Muscle layer of duodenum (tissue), 2 donors: ENCODE data around the gene CALD1.

ENCODE experiments used
- H3K27ac ChIP-seq: one replicate; pipeline ENCODE4 v1.7.0; 2013; ENCODE audit warnings: mild to moderate bottlenecking, low read length
- H3K27me3 ChIP-seq: one replicate; pipeline ENCODE4 v1.7.0; 2013; ENCODE audit warnings: low read depth, mild to moderate bottlenecking, control low read depth, low read length
- H3K36me3 ChIP-seq, 2 donors: one replicate each; pipeline ENCODE4 v1.7.0; 2013; ENCODE audit warnings: low read length in 2 of 2, control low read depth in 1 of 2, mild to moderate bottlenecking in 1 of 2; ENCODE audit not compliant: insufficient read depth in 2 of 2, control insufficient read depth in 1 of 2
- H3K4me1 ChIP-seq, 2 donors: one replicate each; pipeline ENCODE4 v1.7.0; 2013; ENCODE audit warnings: low read length in 2 of 2, mild to moderate bottlenecking in 2 of 2, control low read depth in 1 of 2, moderate library complexity in 1 of 2; ENCODE audit not compliant: insufficient read depth in 2 of 2, control insufficient read depth in 1 of 2
- H3K4me3 ChIP-seq, 2 donors: one replicate each; pipeline ENCODE4 v1.7.0; 2013; ENCODE audit warnings: low read length in 2 of 2, low read depth in 1 of 2, mild to moderate bottlenecking in 1 of 2
- H3K9me3 ChIP-seq, 2 donors: one replicate each; pipeline ENCODE4 v1.7.0; 2013; ENCODE audit warnings: low read length in 2 of 2, control low read depth in 1 of 2, mild to moderate bottlenecking in 1 of 2; ENCODE audit not compliant: control insufficient read depth in 1 of 2
- donor health status: healthy.

Gene CALD1

DNA sequence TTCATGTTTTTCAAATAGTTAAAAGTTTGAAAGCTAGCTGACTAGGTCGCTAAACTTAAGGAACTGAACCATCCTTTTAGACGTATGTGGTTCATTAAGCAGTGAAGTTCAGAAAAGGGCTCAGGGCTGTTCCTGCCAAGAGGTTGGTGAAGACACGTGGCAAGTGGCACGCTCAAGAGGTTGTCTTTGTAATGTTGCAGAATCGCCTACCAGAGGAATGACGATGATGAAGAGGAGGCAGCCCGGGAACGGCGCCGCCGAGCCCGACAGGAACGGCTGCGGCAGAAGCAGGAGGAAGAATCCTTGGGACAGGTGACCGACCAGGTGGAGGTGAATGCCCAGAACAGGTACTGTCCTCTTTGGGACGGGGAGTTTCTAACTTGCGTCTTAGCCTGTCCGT is 149.1 kb downstream of the CALD1 start:
- Histone ChIP-seq H3K4me1 (peaks cover 8 to 17% of the 10 kb centered on the region in 2 donors), H3K27ac (no peak overlapping the region), H3K27me3 (no peaks in the 10 kb centered on the region)

DNA sequence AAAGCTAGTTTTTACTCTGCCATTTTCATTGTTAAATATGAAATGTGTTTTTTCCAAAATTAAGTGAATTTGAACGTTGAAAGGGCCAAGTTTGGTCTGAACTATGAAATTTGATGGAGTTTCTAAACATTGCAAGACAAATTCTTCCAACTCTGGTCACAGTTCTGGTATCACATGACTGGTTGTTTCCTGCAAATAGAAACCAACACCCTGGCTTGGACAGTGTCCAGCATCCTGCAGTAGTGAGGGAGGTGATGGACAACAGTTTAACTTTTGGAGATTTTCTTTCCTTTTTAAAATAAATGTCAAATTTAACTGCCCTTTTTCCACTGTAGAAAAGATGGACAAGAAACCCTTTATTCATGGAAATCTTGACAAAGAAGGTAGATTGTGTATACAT is 152.1 kb downstream of the CALD1 start:
- no peaks in the 10 kb centered on the region for H3K27me3 ChIP-seq

More for the DNA sequence above, 149.1 kb downstream of the CALD1 start:
- Histone ChIP-seq H3K4me3 (no peak overlapping the region), H3K36me3 (peaks cover 10 to 24% of the 10 kb centered on the region in 2 donors), H3K9me3 (no peaks in the 10 kb centered on the region)

DNA sequence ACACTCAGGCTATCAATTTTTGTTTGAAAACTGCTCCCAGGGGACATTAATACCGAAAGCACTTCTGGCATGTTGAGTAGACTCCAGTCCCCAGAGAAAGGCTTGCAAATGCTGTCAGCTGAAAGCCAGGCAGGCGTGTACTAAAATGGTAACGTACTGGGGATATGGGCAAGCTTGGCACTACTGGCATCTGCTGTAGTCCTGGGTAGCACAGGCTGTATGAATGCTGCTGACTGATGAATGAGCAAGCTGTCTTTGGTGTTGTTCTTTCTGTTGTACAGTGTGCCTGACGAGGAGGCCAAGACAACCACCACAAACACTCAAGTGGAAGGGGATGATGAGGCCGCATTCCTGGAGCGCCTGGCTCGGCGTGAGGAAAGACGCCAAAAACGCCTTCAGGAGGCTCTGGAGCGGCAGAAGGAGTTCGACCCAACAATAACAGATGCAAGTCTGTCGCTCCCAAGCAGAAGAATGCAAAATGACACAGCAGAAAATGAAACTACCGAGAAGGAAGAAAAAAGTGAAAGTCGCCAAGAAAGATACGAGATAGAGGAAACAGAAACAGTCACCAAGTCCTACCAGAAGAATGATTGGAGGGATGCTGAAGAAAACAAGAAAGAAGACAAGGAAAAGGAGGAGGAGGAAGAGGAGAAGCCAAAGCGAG is 153.4 kb downstream of the CALD1 start:
- H3K4me1 ChIP-seq, result peaks cover 8 to 18% of the 10 kb centered on the region in 2 donors
- H3K4me3 ChIP-seq, result no peak overlapping the region
- peaks cover 25 to 55% of the 10 kb centered on the region in 2 donors for H3K36me3 ChIP-seq
- no peaks in the 10 kb centered on the region for H3K9me3 ChIP-seq
- no peaks in the 10 kb centered on the region for H3K27me3 ChIP-seq
- peak overlapping the region; percentile 80 for H3K27ac ChIP-seq

More for the DNA sequence above, 152.1 kb downstream of the CALD1 start:
- no peaks in the 10 kb centered on the region for H3K9me3 ChIP-seq
- H3K36me3 ChIP-seq, result peaks cover 17 to 47% of the 10 kb centered on the region in 2 donors
- no peak overlapping the region for H3K4me3 ChIP-seq
- H3K27ac ChIP-seq, result peak overlapping the region; percentile 58
- H3K4me1 ChIP-seq, result peaks cover 8 to 18% of the 10 kb centered on the region in 2 donors

DNA sequence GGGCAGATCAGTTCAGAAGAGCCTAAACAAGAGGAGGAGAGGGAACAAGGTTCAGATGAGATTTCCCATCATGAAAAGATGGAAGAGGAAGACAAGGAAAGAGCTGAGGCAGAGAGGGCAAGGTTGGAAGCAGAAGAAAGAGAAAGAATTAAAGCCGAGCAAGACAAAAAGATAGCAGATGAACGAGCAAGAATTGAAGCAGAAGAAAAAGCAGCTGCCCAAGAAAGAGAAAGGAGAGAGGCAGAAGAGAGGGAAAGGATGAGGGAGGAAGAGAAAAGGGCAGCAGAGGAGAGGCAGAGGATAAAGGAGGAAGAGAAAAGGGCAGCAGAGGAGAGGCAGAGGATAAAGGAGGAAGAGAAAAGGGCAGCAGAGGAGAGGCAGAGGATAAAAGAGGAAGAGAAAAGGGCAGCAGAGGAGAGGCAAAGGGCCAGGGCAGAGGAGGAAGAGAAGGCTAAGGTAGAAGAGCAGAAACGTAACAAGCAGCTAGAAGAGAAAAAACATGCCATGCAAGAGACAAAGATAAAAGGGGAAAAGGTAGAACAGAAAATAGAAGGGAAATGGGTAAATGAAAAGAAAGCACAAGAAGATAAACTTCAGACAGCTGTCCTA is 154.1 kb downstream of the CALD1 start:
- no peaks in the 10 kb centered on the region for H3K27me3 ChIP-seq
- no peak overlapping the region for H3K4me3 ChIP-seq
- peak overlapping the region; percentile 80 for H3K27ac ChIP-seq
- H3K4me1 ChIP-seq, result peaks cover 8 to 18% of the 10 kb centered on the region in 2 donors
- H3K36me3 ChIP-seq, result peaks cover 26 to 57% of the 10 kb centered on the region in 2 donors
- H3K9me3 ChIP-seq, result no peaks in the 10 kb centered on the region

DNA sequence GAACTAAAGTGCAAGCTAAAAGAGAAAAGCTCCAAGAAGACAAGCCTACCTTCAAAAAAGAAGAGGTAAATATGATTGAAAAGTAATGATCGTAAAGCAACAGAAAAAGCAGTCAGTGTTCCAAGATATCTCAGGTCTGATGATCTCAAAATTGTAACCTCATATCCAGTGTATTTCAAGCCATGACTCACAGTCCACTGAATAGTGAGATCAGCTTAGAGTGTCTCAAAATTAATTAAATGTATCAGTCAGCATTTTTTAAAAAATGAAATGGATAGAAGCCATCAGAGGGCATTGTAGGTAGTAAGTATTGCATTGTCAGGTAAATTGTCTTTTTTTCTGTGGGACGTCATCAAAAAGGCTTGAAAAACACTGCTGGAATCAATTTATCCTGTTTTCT is 156.3 kb downstream of the CALD1 start:
- no peaks in the 10 kb centered on the region for H3K9me3 ChIP-seq
- H3K27ac ChIP-seq, result peak overlapping the region; percentile 11
- no peak overlapping the region for H3K4me3 ChIP-seq
- H3K27me3 ChIP-seq, result no peaks in the 10 kb centered on the region
- H3K4me1 ChIP-seq, result peaks cover 15 to 18% of the 10 kb centered on the region in 2 donors
- peaks cover 31 to 58% of the 10 kb centered on the region in 2 donors for H3K36me3 ChIP-seq

DNA sequence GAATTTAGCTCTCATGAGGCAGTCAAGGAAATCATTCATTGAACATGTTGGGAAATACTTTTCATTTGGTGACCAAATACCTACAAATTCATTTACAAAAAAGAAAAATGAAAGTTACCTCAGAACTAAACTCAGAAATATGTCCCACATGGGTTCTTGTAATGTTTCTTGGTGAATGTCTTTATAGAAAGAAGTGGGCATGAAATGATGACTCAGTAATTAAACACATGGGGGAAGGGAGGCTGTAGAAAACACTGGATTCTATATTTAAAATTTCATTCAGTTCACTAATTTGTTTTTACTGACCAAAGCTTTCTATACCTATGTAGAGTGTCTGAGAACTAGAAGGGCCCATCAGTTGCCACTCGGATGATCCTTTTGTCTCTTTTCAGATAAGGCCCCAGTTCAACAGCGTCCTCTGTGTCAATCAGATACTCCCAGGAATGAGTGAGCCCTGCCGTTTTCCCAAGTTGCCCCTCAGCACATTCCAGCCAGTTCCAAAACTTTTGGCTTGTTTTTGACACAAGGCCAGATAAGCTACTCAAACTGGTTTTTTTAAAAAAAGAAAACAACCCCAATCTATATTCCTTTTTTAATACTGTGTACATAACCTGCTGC is 157.6 kb downstream of the CALD1 start:
- Histone ChIP-seq H3K4me3 (no peak overlapping the region), H3K27me3 (no peaks in the 10 kb centered on the region), H3K4me1 (peaks cover 12 to 13% of the 10 kb centered on the region in 2 donors), H3K36me3 (peaks cover 29 to 66% of the 10 kb centered on the region in 2 donors), H3K27ac (peak overlapping the region; percentile 32), H3K9me3 (no peaks in the 10 kb centered on the region)

DNA sequence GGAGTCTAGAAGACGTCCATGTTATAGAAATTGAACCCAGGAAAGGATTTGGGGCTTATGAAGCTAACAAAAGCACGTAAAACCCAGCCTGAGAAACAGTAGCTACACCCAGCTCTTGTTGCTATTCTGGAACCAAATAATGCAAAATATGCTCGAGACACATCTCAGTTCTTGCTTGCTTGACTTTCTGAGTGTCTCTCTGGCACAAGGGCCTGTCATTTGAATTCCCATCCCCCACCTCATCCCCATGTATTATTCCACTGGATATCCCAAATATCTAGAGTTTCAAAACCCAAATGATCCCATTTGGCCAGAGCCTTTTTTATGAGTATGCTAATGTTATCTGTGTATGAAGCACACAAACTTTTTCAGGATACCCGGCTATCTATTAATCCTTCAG is 158.7 kb downstream of the CALD1 start:
- Histone ChIP-seq H3K36me3 (peaks cover 28 to 64% of the 10 kb centered on the region in 2 donors), H3K4me1 (peaks cover 5 to 14% of the 10 kb centered on the region in 2 donors), H3K27ac (no peak overlapping the region), H3K9me3 (no peaks in the 10 kb centered on the region), H3K27me3 (no peaks in the 10 kb centered on the region), H3K4me3 (no peak overlapping the region)

DNA sequence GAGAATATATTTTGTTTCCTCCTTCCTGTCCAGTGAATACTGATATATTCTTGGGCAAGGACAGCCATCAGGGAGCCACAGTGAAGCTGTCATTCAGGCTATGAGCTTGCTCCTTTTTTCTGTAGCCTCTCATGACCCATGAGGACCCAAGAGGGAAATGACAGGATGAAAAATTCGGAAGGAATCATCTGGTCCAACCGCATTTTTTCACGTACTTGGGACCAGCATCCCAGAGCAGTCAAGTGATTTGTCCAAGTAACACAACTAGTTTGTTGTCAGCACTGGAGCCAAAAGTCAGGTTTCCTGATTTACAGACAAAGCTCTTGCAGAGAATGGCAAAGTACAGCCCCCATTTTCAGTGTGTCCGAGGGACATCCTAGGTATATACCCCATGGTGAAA is 159.7 kb downstream of the CALD1 start:
- peaks cover 28 to 54% of the 10 kb centered on the region in 2 donors for H3K36me3 ChIP-seq
- H3K27me3 ChIP-seq, result no peaks in the 10 kb centered on the region
- H3K4me1 ChIP-seq, result peaks cover 0 to 14% of the 10 kb centered on the region in 2 donors
- no peak overlapping the region for H3K27ac ChIP-seq
- H3K4me3 ChIP-seq, result no peak overlapping the region
- H3K9me3 ChIP-seq, result no peaks in the 10 kb centered on the region

DNA sequence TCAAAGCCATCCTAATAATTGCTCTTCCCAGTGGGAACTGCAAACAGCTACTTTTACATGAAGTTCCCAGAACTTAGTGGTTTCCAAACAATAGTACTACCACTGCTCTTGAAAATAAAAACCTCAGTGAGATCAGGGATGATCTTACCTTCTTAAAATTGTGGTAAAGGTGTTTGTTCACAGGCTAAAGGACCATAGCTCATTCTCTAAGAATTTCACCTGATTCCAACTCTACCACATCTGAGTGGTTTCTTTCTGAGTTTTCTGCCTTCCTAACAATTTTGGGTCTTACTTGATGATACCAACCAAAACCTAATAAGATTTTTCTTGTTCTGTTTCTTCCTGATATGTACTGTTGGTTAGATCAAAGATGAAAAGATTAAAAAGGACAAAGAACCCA is 161.3 kb downstream of the CALD1 start:
- Histone ChIP-seq H3K27me3 (no peaks in the 10 kb centered on the region), H3K9me3 (no peaks in the 10 kb centered on the region), H3K4me3 (no peak overlapping the region), H3K4me1 (peaks cover 0 to 14% of the 10 kb centered on the region in 2 donors), H3K36me3 (peaks cover 22 to 44% of the 10 kb centered on the region in 2 donors), H3K27ac (peak overlapping the region; percentile 2)

DNA sequence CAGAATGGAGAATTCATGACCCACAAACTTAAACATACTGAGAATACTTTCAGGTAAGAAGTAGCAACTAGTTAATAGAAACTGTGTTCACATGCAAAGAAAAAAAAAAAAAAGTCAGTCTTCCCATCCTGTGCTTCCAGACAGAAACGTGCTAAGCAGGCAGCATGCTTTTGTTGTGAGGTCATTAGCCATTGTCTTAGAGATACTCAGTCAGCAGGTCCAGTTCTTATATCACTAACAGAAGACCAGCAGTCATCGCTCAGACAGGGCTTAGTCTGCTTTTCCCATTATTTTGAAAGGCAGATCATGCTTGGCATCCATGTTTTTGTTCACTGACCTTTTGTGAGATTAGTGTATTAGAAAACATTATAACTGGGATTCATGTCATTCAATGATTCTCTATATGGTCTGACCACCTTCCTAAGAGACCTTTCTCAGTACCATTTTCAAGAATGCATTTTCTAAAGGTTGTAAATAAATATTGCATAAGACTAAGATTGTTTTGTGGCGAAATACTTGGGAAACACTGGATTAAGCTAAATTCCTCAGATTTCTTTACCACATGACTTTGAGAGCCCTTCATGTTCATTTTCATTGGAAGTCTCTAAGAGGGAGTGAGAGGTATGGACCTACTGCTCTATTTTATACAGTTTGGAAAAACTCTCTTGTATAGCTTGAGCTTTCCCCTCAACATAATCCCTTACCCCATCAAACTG is 161.9 kb downstream of the CALD1 start:
- H3K27ac ChIP-seq, result peak overlapping the region; percentile 46
- peaks cover 21 to 43% of the 10 kb centered on the region in 2 donors for H3K36me3 ChIP-seq
- H3K4me1 ChIP-seq, result peaks cover 0 to 14% of the 10 kb centered on the region in 2 donors
- no peak overlapping the region for H3K4me3 ChIP-seq
- H3K9me3 ChIP-seq, result no peaks in the 10 kb centered on the region
- no peaks in the 10 kb centered on the region for H3K27me3 ChIP-seq

DNA sequence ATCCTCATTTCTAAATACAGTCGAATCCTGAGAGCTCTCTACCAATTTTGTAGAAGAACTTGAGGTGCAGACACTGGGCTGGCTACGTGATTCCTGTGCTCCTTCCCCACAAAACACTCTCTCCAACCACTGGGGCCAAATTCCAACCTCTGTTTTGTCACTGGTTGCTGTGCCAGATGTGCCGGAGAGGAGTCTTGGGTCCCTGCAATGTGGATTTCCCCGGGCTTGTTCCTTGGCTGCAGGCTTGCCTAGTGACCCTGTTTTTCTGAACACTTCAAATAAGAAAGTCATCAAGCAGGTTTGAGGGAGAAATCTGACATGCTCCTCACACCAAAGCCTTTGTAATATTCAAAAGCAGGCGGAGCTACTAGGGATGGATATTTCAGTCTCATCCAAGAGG is 162.5 kb downstream of the CALD1 start:
- H3K36me3 ChIP-seq, result peaks cover 21 to 43% of the 10 kb centered on the region in 2 donors
- H3K9me3 ChIP-seq, result no peaks in the 10 kb centered on the region
- H3K27me3 ChIP-seq, result no peaks in the 10 kb centered on the region
- H3K27ac ChIP-seq, result peak overlapping the region; percentile 46
- H3K4me3 ChIP-seq, result no peak overlapping the region
- peaks cover 0 to 14% of the 10 kb centered on the region in 2 donors for H3K4me1 ChIP-seq
